ENCODE measurements around the gene CELA2A. TPM values are rescaled to one million over a fixed set of nuclear protein-coding genes. Genes with fewer than 3 reads are reported as not detected.
"Not testable (repeated sequence)": the region's sequence is repeated elsewhere in the genome, so short reads cannot be mapped to it uniquely, and the experiment has no call there.

The CELA2A gene
- total RNA-seq, 4 donors from 2014 or later: not detected

GRCh38 chr1:15475752-15476314, 19.3 kb downstream of the CELA2A start, which contains the start of gene CELA2B:
TSS of gene CELA2B (plus strand) at chr1:15476104. CDS start at chr1:15476126, 22 bp downstream.
- no peaks in the 10 kb centered on the region for H3K36me3 ChIP-seq
- 83 to 88% methylated on average over 5 of the region's 5 CpGs for WGBS, 2 donors
- H3K27me3 ChIP-seq: no peaks in the 10 kb centered on the region
- no peaks in the 10 kb centered on the region for H3K4me1 ChIP-seq
- H3K27ac ChIP-seq: no peak within 1 kb of the TSS
- TF ChIP-seq POLR2A (IDR thresholded peaks at IDR 0.05): no peak
- TF ChIP-seq, protein P1, sequence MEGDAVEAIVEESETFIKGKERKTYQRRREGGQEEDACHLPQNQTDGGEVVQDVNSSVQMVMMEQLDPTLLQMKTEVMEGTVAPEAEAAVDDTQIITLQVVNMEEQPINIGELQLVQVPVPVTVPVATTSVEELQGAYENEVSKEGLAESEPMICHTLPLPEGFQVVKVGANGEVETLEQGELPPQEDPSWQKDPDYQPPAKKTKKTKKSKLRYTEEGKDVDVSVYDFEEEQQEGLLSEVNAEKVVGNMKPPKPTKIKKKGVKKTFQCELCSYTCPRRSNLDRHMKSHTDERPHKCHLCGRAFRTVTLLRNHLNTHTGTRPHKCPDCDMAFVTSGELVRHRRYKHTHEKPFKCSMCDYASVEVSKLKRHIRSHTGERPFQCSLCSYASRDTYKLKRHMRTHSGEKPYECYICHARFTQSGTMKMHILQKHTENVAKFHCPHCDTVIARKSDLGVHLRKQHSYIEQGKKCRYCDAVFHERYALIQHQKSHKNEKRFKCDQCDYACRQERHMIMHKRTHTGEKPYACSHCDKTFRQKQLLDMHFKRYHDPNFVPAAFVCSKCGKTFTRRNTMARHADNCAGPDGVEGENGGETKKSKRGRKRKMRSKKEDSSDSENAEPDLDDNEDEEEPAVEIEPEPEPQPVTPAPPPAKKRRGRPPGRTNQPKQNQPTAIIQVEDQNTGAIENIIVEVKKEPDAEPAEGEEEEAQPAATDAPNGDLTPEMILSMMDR (IDR thresholded peaks at IDR 0.05): no peak
- H3K9me3 ChIP-seq: no peaks in the 10 kb centered on the region
- H3K4me3 ChIP-seq (replicated peaks in 1 of 3): no peak within 1 kb of the TSS
- DNase-seq: no peak
- intact Hi-C loops (cut with DNase I): no loop called here

DNA sequence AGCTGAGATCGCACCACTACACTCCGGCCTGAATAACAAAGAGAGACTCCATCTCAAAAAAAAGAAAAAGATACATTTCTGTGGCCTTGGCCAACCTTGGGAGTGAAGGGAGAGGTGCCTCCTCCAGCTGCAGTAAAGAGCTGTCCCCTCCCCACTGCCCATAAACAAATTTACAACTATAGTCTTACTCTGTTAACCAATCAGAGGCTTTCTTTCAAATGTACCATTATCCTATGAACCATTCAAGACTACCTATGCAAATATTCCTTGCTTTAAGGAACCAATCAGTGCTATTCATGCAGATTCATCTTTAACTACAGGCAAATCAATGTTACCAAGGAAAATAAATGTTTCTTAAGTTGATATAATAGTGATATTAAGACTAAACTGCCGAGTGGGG, 20.4 kb downstream of the CELA2A start:
- 91 to 95% methylated on average over 3 of the region's 3 CpGs for WGBS, 2 donors
- Histone ChIP-seq H3K27ac (no peak overlapping the region), H3K36me3 (no peaks in the 10 kb centered on the region), H3K4me1 (no peaks in the 10 kb centered on the region), H3K27me3 (no peaks in the 10 kb centered on the region), H3K9me3 (no peaks in the 10 kb centered on the region), H3K4me3 (replicated peaks in 1 of 3) (no peak overlapping the region)
- no peak for DNase-seq
- TF ChIP-seq, protein P1 (IDR thresholded peaks at IDR 0.05): no peak
- no peak for TF ChIP-seq POLR2A (IDR thresholded peaks at IDR 0.05)
- intact Hi-C loops (cut with DNase I): no loop called here

DNA sequence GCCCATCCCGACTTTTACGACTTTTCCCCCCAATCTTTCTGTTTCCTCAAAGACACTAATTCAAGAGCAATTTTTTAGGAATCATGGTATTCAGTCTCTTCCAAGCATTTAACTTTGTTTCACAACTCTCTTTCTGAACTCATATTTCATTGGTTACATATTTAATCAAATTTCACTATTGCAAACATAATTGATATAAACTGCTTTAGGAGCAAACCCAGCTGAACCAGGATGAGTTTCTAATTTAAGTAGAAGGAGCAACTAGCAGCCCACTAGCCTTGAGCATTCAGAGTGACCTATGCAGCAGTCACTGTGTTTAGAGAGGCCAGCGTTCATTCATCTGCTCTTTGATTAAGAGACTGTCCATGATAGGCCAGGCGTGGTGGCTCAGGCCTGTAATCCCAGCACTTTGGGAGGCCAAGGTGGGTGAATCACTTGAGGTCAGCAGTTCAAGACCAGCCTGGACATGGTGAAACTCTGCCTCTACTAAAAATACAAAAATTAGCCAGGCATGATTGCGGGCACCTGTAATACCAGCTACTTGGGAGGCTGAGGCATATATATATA, 21.2 kb downstream of the CELA2A start:
- H3K9me3 ChIP-seq: no peaks in the 10 kb centered on the region
- TF ChIP-seq, protein P1 (IDR thresholded peaks at IDR 0.05): no peak
- TF ChIP-seq POLR2A (IDR thresholded peaks at IDR 0.05): no peak
- no peaks in the 10 kb centered on the region for H3K4me1 ChIP-seq
- no peak overlapping the region for H3K4me3 ChIP-seq (replicated peaks in 1 of 3)
- no peaks in the 10 kb centered on the region for H3K27me3 ChIP-seq
- no peaks in the 10 kb centered on the region for H3K36me3 ChIP-seq
- intact Hi-C loops (cut with DNase I): no loop called here
- no peak for DNase-seq
- no peak overlapping the region for H3K27ac ChIP-seq
- WGBS, 2 donors: 91 to 93% methylated on average over 5 of the region's 5 CpGs

GRCh38 chr1:15479654-15480347, 23.3 kb downstream of the CELA2A start:
- intact Hi-C loops (cut with DNase I): no loop called here
- TF ChIP-seq, protein P1 (IDR thresholded peaks at IDR 0.05): no peak
- no peak for TF ChIP-seq POLR2A (IDR thresholded peaks at IDR 0.05)
- Histone ChIP-seq H3K4me3 (replicated peaks in 1 of 3) (no peak overlapping the region), H3K27me3 (no peaks in the 10 kb centered on the region), H3K27ac (no peak overlapping the region), H3K36me3 (no peaks in the 10 kb centered on the region), H3K9me3 (no peaks in the 10 kb centered on the region), H3K4me1 (no peaks in the 10 kb centered on the region)
- no peak for DNase-seq
- WGBS, 2 donors: 92 to 93% methylated on average over 11 of the region's 11 CpGs

- H3K4me3 ChIP-seq (replicated peaks in 1 of 3): not testable (repeated sequence)
- WGBS, 2 donors: 82 to 90% methylated on average over 6 of the region's 6 CpGs
Observed at GRCh38 chr1:15482455-15482854, 25.9 kb downstream of the CELA2A start.

DNA sequence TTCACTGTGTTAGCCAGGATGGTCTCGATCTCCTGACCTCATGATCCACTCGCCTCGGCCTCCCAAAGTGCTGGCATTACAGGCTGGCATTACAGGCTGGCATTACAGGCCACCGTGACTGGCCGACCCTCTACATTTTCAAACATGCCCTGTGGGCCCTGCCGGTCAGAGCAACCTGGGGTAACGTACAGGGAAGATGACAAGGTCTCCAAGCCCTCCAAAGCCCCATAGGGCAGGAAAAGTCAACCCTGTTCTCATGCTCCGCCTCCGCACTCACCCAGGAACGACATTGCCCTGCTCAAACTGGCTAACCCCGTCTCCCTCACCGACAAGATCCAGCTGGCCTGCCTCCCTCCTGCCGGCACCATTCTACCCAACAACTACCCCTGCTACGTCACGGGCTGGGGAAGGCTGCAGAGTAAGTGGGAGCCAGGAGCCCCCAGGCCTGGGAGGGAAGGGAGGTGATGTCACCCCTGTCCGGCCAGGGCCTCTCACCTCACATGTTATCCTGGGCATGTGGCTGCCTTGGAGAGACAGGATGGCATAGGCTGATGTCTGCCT, 26.5 kb downstream of the CELA2A start:
- H3K4me3 ChIP-seq (replicated peaks in 1 of 3); H3K4me1 ChIP-seq; H3K27me3 ChIP-seq; H3K9me3 ChIP-seq; intact Hi-C loops (cut with DNase I); DNase-seq; H3K36me3 ChIP-seq; H3K27ac ChIP-seq: not testable (repeated sequence)
- WGBS, 2 donors: 84 to 90% methylated on average over 11 to 16 of the region's 16 CpGs

More at GRCh38 chr1:15482455-15482854, 25.9 kb downstream of the CELA2A start:
- H3K36me3 ChIP-seq; H3K27ac ChIP-seq; DNase-seq; H3K4me1 ChIP-seq; H3K27me3 ChIP-seq; intact Hi-C loops (cut with DNase I); H3K9me3 ChIP-seq: not testable (repeated sequence)
